ENCODE data around the gene CEP152. TPM values are rescaled to one million over a fixed set of nuclear protein-coding genes. Genes with fewer than 3 reads are reported as not detected.

CEP152 gene
- total and polyA plus RNA-seq, 2 of the 13 experiments (the other 11 are each of a cell fraction or from before 2014, with no cell fraction given): 1.3 to 14.7 TPM

- TF ChIP-seq HINFP (CRISPR knock-in tag; IDR thresholded peaks at IDR 0.05; ENCODE audit: low read depth): no peak
- no peak for TF ChIP-seq CCDC6 (CRISPR knock-in tag; IDR thresholded peaks at IDR 0.05)
- TF ChIP-seq SMAD1 (CRISPR knock-in tag; IDR thresholded peaks at IDR 0.05; ENCODE audit: borderline replicate concordance, low read depth): no peak
- TF ChIP-seq ZNF790 (CRISPR knock-in tag; IDR thresholded peaks at IDR 0.05; ENCODE audit: borderline replicate concordance): no peak
- no peak for TF ChIP-seq CCAR2 (optimal IDR thresholded peaks at IDR 0.05; ENCODE audit: low read depth, low read length)
- no peak for TF ChIP-seq PRPF4 (IDR thresholded peaks at IDR 0.05; ENCODE audit: low read depth, low read length, poor library complexity, severe bottlenecking)
- TF ChIP-seq TFE3 (CRISPR knock-in tag; IDR thresholded peaks at IDR 0.05): no peak
- TF ChIP-seq ZNF670 (CRISPR knock-in tag; IDR thresholded peaks at IDR 0.05; ENCODE audit: borderline replicate concordance): no peak
- TF ChIP-seq ARNTL (CRISPR knock-in tag; IDR thresholded peaks at IDR 0.05): no peak
- TF ChIP-seq TSC22D2 (CRISPR knock-in tag; IDR thresholded peaks at IDR 0.05; ENCODE audit: borderline replicate concordance): no peak
- no peak for TF ChIP-seq SMAD9 (CRISPR knock-in tag; IDR thresholded peaks at IDR 0.05)
- no peak for TF ChIP-seq ARHGAP35 (CRISPR knock-in tag; IDR thresholded peaks at IDR 0.05; ENCODE audit: borderline replicate concordance)
- no peak for TF ChIP-seq ZNF251 (CRISPR knock-in tag; IDR thresholded peaks at IDR 0.05)
Measured at GRCh38 chr15:48859426-48859825, 48.6 kb upstream of the CEP152 start (continued).
